Astrocyte of the cerebellum (primary cell): Measurements from ENCODE around the gene SFMBT1.
A peak's percentile ranks its signal among the peaks of the same experiment; 100 is the strongest.

Experiments used
- DNase-seq: peaks from one replicate; pipeline ENCODE4 v3.0.0-alpha.2; 2011; ENCODE audit warnings: low read depth
- H3K4me3 ChIP-seq: 2 replicates; pipeline ENCODE4 v1.5.1; 2011; ENCODE audit warnings: mild to moderate bottlenecking, low read depth, low read length, moderate library complexity
- CTCF ChIP-seq: IDR thresholded peaks from 2 replicates; pipeline ENCODE4 v1.5.1; 2012; ENCODE audit warnings: low read length, low read depth, moderate library complexity, mild to moderate bottlenecking; ENCODE audit errors: missing control alignments
- in situ Hi-C: cut with HindIII; loops from 2 replicates; pipeline ENCODE4 v1.10.0; 2017; ENCODE audit warnings: low sequenced_read_pairs

Gene SFMBT1

GRCh38 chr3:53003320-53003719 lies 42.6 kb downstream of the SFMBT1 start:
- TF ChIP-seq CTCF = no peak
- no peak for DNase-seq
- in situ Hi-C loops = no loop called here
- no peak overlapping the region for H3K4me3 ChIP-seq

- TF ChIP-seq CTCF = no peak
- in situ Hi-C loops = no loop called here
- DNase-seq = no peak
- no peak overlapping the region for H3K4me3 ChIP-seq
These were observed 46.9 kb downstream of the SFMBT1 start for GRCh38 chr3:52998771-52999513.

GRCh38 chr3:52990637-52991036 lies 55.2 kb downstream of the SFMBT1 start:
- no peak overlapping the region for H3K4me3 ChIP-seq
- no peak for TF ChIP-seq CTCF
- in situ Hi-C loops = no loop called here
- no peak for DNase-seq

- in situ Hi-C loops = no loop called here
- TF ChIP-seq CTCF = peak; percentile 23
- H3K4me3 ChIP-seq = no peak overlapping the region
- no peak for DNase-seq
These were observed 58.9 kb downstream of the SFMBT1 start for GRCh38 chr3:52986938-52987337.

GRCh38 chr3:52986049-52986448 lies 59.8 kb downstream of the SFMBT1 start:
- in situ Hi-C loops = no loop called here
- TF ChIP-seq CTCF = no peak
- H3K4me3 ChIP-seq = no peak overlapping the region
- DNase-seq = no peak

GRCh38 chr3:52983828-52984227 lies 62.0 kb downstream of the SFMBT1 start:
- no peak overlapping the region for H3K4me3 ChIP-seq
- DNase-seq = no peak
- in situ Hi-C loops = no loop called here
- no peak for TF ChIP-seq CTCF

GRCh38 chr3:52983336-52983807 lies 62.5 kb downstream of the SFMBT1 start:
- no peak for DNase-seq
- TF ChIP-seq CTCF = no peak

More at GRCh38 chr3:52983336-52983807, 62.5 kb downstream of the SFMBT1 start:
- H3K4me3 ChIP-seq = no peak overlapping the region
- in situ Hi-C loops = no loop called here
